Right ventricle myocardium inferior (tissue), 1 donor: Measurements from ENCODE around the gene DGAT2. TPM values are rescaled to one million over a fixed set of nuclear protein-coding genes. Genes with fewer than 3 reads are reported as not detected.

Experiments
- ATAC-seq: fragments of 200-7000 bp; cut with Tn5 transposase; one replicate; pipeline ENCODE4 v1.9.1; 2020; ENCODE audit warnings: mild to moderate bottlenecking, moderate library complexity
- DNase-seq: peaks from one replicate; pipeline ENCODE4 v3.0.0; 2021; ENCODE audit errors: missing footprints
- intact Hi-C: fragments of 100-400 bp; cut with DNase I; formaldehyde crosslinking; loops from one replicate; pipeline ENCODE4 v1.11.0; 2022
- total RNA-seq: library from RNA; stranded (reverse); fragmentation: NEBNext Ultra II Directional; extraction: Animal tissue kit (Norgen Biotek cat#: 25700); gene quantifications from one replicate; pipeline ENCODE4 v1.2.1, GENCODE V29; 2021
- donor health status: DM: no; HTN: yes; CAD: no; lungs with severe emphysema.

DGAT2 gene
- total RNA-seq, 1 donor from 2014 or later, result 25.5 TPM

GRCh38 chr11:75840522-75840921, 71.9 kb downstream of the DGAT2 start:
- DNase-seq (no peak), ATAC-seq (no peak)

GRCh38 chr11:75841739-75842138, 73.2 kb downstream of the DGAT2 start:
- no peak for ATAC-seq
- no peak for DNase-seq
- intact Hi-C loops, result no loop called here

More at GRCh38 chr11:75840522-75840921, 71.9 kb downstream of the DGAT2 start:
- intact Hi-C loops, result no loop called here

DNA sequence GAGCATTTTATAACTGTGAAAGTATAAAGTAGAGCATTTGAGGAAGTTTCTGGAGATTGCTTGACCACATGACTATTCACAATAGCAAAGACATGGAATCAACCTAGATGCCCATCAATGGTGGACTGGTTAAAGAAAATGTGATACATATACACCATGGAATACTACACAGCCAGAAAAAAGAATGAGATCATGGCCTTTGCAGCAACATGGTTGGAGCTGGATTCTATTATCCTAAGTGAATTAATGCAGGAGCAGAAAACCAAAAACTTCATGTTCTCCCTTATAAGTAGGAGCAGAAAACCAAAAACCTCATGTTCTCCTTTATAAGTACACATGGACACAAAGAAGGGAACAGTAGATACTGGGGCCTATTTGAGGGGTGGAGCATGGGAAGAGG, 76.7 kb downstream of the DGAT2 start:
- ATAC-seq (no peak), DNase-seq (no peak)
- intact Hi-C loops, result no loop called here

- no peak for DNase-seq
- no peak for ATAC-seq
- intact Hi-C loops, result no loop called here
Observed at GRCh38 chr11:75849894-75850293, 81.3 kb downstream of the DGAT2 start.

DNA sequence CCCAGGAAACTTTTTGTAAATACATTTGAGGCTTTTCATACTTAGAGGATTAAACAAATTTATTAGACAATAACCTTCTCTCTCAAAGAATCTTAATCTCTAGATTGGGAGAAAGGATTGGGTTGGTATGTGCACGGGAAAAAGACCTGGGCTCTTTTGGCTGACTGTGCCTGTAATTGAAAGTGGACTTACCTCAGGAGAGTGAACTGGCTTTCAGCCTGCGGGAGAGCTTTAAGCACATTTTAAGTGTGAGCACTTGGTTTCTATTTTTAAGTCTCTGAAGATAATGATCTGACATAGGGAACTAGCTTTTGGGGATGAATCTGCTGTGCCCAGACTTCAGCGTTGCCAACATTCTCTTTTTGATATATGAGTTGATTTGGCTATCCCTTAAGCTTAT, 82.2 kb downstream of the DGAT2 start:
- ATAC-seq (no peak), DNase-seq (no peak)
- intact Hi-C loops, result no loop called here

Other genes starting within 250 kb of the DGAT2 start
- gene GDPD5, start 242.8 kb upstream of the DGAT2 start, total RNA-seq, result 7.7 TPM
- gene SERPINH1, start 206.5 kb upstream of the DGAT2 start, total RNA-seq, result 65.8 TPM
- 5.2 TPM for gene MAP6, start 99.7 kb upstream of the DGAT2 start, total RNA-seq
- 0.22 TPM for gene MOGAT2, start 50.9 kb upstream of the DGAT2 start, total RNA-seq
- 15.1 TPM for gene UVRAG, start 46.4 kb downstream of the DGAT2 start, total RNA-seq